OCI-LY1 (cell line): ENCODE data around the gene BHMT.

Source experiments
- CTCF ChIP-seq: fragments of 200-600 bp; sonication (generic), shearing (Covaris generic); IDR thresholded peaks from 2 replicates; pipeline ENCODE4 v1.5.1; 2017; ENCODE audit warnings: mild to moderate bottlenecking, antibody characterized with exemption, low read length, moderate library complexity, mixed read lengths
- EZH2 ChIP-seq: fragments of 200-600 bp; sonication (generic), shearing (Covaris generic); IDR thresholded peaks from 2 replicates; pipeline ENCODE4 v1.8.0; 2017; ENCODE audit warnings: borderline replicate concordance, mixed run types, mild to moderate bottlenecking, antibody characterized with exemption, low read length, moderate library complexity, mixed read lengths

- TF ChIP-seq CTCF (no peak), EZH2 (no peak)
Observed at GRCh38 chr5:79151942-79152671, 40.5 kb downstream of the BHMT start.
